SK-N-SH (cell line): ENCODE results near the gene PAEP. TPM values are rescaled to one million over a fixed set of nuclear protein-coding genes. Genes with fewer than 3 reads are reported as not detected.
A peak's percentile ranks its signal among the peaks of the same experiment; 100 is the strongest.

ENCODE experiments used
- CTCF ChIA-PET: fragments of 300-600, 350-600 bp; formaldehyde crosslinking; extraction: SDS; loops from one replicate; lab custom pipeline; 2021; lab: Yijun Ruan, JAX
- POLR2A ChIA-PET: fragments of 350-600 bp; sonication (Branson Sonifier 250); formaldehyde crosslinking; extraction: SDS; loops from one replicate; lab custom pipeline; 2020; ENCODE audit warnings: antibody characterized with exemption, inconsistent platforms; lab: Yijun Ruan, JAX
- DNase-seq: peaks from one replicate; pipeline ENCODE4 v3.0.0; 2012
- H2AFZ ChIP-seq: fragments of 200-600 bp; sonication (generic); 2 replicates; pipeline ENCODE4 v1.8.1; 2016; ENCODE audit warnings: antibody characterized with exemption, mild to moderate bottlenecking, low read depth
- H3F3A ChIP-seq: fragments of 200-600 bp; sonication (generic); replicated peaks from 2 replicates; pipeline ENCODE3; 2016; ENCODE audit warnings: antibody characterized with exemption, mild to moderate bottlenecking; ENCODE audit not compliant: insufficient read depth
- H3K27ac ChIP-seq, 2 experiments: fragments of 200-500 bp in 1 of 2; fragments of 200-600 bp in 1 of 2; sonication (Bioruptor generic) in 1 of 2; sonication (generic), shearing (Covaris generic) in 1 of 2; 2 replicates each; pipeline versions ENCODE4 v1.5.1 to v1.6.1; 2014 to 2016; ENCODE audit warnings: low read depth in 2 of 2, inconsistent platforms in 1 of 2, low read length in 1 of 2, mild to moderate bottlenecking in 1 of 2, mixed read lengths in 1 of 2
- H3K27me3 ChIP-seq: fragments of 200-600 bp; sonication (generic), shearing (Covaris generic); 2 replicates; pipeline ENCODE4 v1.6.1; 2016; ENCODE audit warnings: mixed run types; ENCODE audit not compliant: insufficient read depth
- H3K36me3 ChIP-seq, 2 experiments: fragments of 200-500 bp in 1 of 2; fragments of 200-600 bp in 1 of 2; sonication (Bioruptor generic) in 1 of 2; sonication (generic) in 1 of 2; replicated peaks in 1 of 2; 2 replicates each; pipeline versions ENCODE3 to v1.5.1; 2014 to 2016; ENCODE audit warnings: low read length in 1 of 2, mild to moderate bottlenecking in 1 of 2; ENCODE audit not compliant: insufficient read depth in 2 of 2, control insufficient read depth in 1 of 2
- H3K4me1 ChIP-seq, 2 experiments: fragments of 200-500 bp in 1 of 2; fragments of 200-600 bp in 1 of 2; sonication (Bioruptor generic) in 1 of 2; sonication (generic), shearing (Covaris generic) in 1 of 2; 2 replicates each; pipeline versions ENCODE4 v1.5.1 to v1.6.1; 2014 to 2016; ENCODE audit warnings: low read depth in 1 of 2, low read length in 1 of 2, mixed run types in 1 of 2; ENCODE audit not compliant: insufficient read depth in 2 of 2, control insufficient read depth in 1 of 2
- H3K4me2 ChIP-seq: fragments of 200-600 bp; sonication (generic), shearing (Covaris generic); 2 replicates; pipeline ENCODE4 v1.6.1; 2017; ENCODE audit warnings: mixed run types
- H3K4me3 ChIP-seq, 2 experiments: fragments of 200-500 bp in 1 of 2; fragments of 200-600 bp in 1 of 2; sonication (Bioruptor generic) in 1 of 2; sonication (generic), shearing (Covaris generic) in 1 of 2; 2 replicates each; pipeline versions ENCODE4 v1.5.1 to v1.8.1; 2014 to 2016; ENCODE audit warnings: low read depth in 2 of 2, inconsistent platforms in 1 of 2, low read length in 1 of 2, mild to moderate bottlenecking in 1 of 2, mixed read lengths in 1 of 2, moderate library complexity in 1 of 2
- H3K79me2 ChIP-seq: fragments of 200-600 bp; sonication (generic); 2 replicates; pipeline ENCODE4 v1.8.1; 2017; ENCODE audit warnings: mild to moderate bottlenecking; ENCODE audit not compliant: insufficient read depth
- H3K9ac ChIP-seq: fragments of 200-600 bp; sonication (generic); 2 replicates; pipeline ENCODE4 v1.6.1; 2017; ENCODE audit warnings: mixed run types
- H3K9me2 ChIP-seq: fragments of 200-600 bp; sonication (generic); 2 replicates; pipeline ENCODE4 v1.6.1; 2017; ENCODE audit warnings: mixed run types
- H3K9me3 ChIP-seq: fragments of 200-600 bp; sonication (generic); 2 replicates; pipeline ENCODE4 v1.6.1; 2017; ENCODE audit warnings: mixed run types, mild to moderate bottlenecking, moderate library complexity
- H4K20me1 ChIP-seq: fragments of 200-600 bp; sonication (generic); 2 replicates; pipeline ENCODE4 v1.6.1; 2017; ENCODE audit warnings: mild to moderate bottlenecking, mixed run types; ENCODE audit not compliant: insufficient read depth
- CHD2 ChIP-seq: fragments of 150-350 bp; IDR thresholded peaks from 2 replicates; pipeline ENCODE4 v1.6.1; 2018; ENCODE audit warnings: low read length; ENCODE audit not compliant: partially characterized antibody
- EP300 ChIP-seq, 2 experiments: IDR thresholded peaks; 2 replicates each; pipeline versions ENCODE4 v1.4.0 to v1.6.1; 2012; ENCODE audit warnings: borderline replicate concordance in 1 of 2, low read depth in 1 of 2, low read length in 1 of 2
- FOSL2 ChIP-seq: IDR thresholded peaks from 2 replicates; pipeline ENCODE4 v1.4.0; 2012; ENCODE audit warnings: low read depth, mild to moderate bottlenecking, moderate library complexity, borderline replicate concordance
- GABPA ChIP-seq: IDR thresholded peaks from 2 replicates; pipeline ENCODE4 v1.4.0; 2012; ENCODE audit warnings: low read depth, mild to moderate bottlenecking
- JUND ChIP-seq: IDR thresholded peaks from 2 replicates; pipeline ENCODE4 v1.4.0; 2012
- NRF1 ChIP-seq: IDR thresholded peaks from 2 replicates; pipeline ENCODE4 v1.6.1; 2012; ENCODE audit warnings: low read depth, mild to moderate bottlenecking, low read length
- POLR2AphosphoS5 ChIP-seq: IDR thresholded peaks from 2 replicates; pipeline ENCODE4 v1.6.1; 2012; ENCODE audit warnings: low read depth, low read length
- RAD21 ChIP-seq: IDR thresholded peaks from 2 replicates; pipeline ENCODE4 v1.6.1; 2012; ENCODE audit warnings: mild to moderate bottlenecking, low read length
- RCOR1 ChIP-seq: fragments of 150-350 bp; IDR thresholded peaks from 2 replicates; pipeline ENCODE4 v1.6.1; 2017; ENCODE audit warnings: antibody characterized with exemption, low read length
- RFX5 ChIP-seq: IDR thresholded peaks from 2 replicates; pipeline ENCODE4 v1.6.1; 2012; ENCODE audit warnings: mild to moderate bottlenecking, improper control_type of control experiment, low read length
- SIN3A ChIP-seq: IDR thresholded peaks from 2 replicates; pipeline ENCODE4 v1.6.1; 2012; ENCODE audit warnings: low read depth, mild to moderate bottlenecking, low read length, moderate library complexity, borderline replicate concordance
- WGBS: methylation state at CpG from one replicate; pipeline ENCODE4 v1.1.6; 2017; ENCODE audit warnings: low lambda C conversion rate; 5-methylcytosine and 5-hydroxymethylcytosine counted together
- polyA plus RNA-seq, 3 experiments: library from polyadenylated mRNA; depleted of rRNA; stranded (reverse); fragments of >200 nt; gene quantifications; 2 replicates each; pipeline ENCODE4 v1.2.3, GENCODE V29; 2012
- TF ChIP-seq, protein P1 (sequence below): IDR thresholded peaks from 2 replicates; pipeline ENCODE4 v1.4.0; 2012; ENCODE audit warnings: low read depth, borderline replicate concordance
- TF ChIP-seq, protein P2 (sequence below): fragments of 200-600 bp; sonication (generic); IDR thresholded peaks from 2 replicates; pipeline ENCODE4 v1.6.1; 2017; ENCODE audit warnings: antibody characterized with exemption, mild to moderate bottlenecking, moderate library complexity
- TF ChIP-seq, protein P3 (sequence below): fragments of 150-350 bp; IDR thresholded peaks from 2 replicates; pipeline ENCODE4 v1.6.1; 2017; ENCODE audit warnings: antibody characterized with exemption, low read length, low read depth, borderline replicate concordance
- TF ChIP-seq, protein P4 (sequence below): IDR thresholded peaks from 2 replicates; pipeline ENCODE4; 2012
- TF ChIP-seq, protein P5 (sequence below): IDR thresholded peaks from 2 replicates; pipeline ENCODE4 v1.4.0; 2012; ENCODE audit warnings: low read depth, borderline replicate concordance

Gene PAEP
- polyA plus RNA-seq, 1 of the 3 experiments (the other 2 are of a cell fraction) = 0.08 TPM

DNA sequence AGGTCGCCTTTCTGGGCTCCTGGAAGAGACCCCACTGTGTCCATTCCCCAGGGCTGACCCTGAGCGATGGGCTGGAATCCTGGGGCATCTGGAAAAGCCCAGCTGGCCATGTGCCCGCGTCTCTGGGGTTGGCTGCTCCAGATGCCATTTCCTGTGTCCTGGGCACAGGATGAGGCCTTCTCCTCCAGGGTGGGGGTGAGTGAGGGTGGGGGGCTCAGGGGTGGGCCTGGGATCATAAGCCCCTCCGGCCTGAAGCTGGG lies 30.7 kb downstream of the PAEP start:
- no peaks in the 10 kb centered on the region for H3K9me3 ChIP-seq
- H3K27me3 ChIP-seq = no peaks in the 10 kb centered on the region
- peak; percentile 70 for DNase-seq
- TF ChIP-seq, protein P1, sequence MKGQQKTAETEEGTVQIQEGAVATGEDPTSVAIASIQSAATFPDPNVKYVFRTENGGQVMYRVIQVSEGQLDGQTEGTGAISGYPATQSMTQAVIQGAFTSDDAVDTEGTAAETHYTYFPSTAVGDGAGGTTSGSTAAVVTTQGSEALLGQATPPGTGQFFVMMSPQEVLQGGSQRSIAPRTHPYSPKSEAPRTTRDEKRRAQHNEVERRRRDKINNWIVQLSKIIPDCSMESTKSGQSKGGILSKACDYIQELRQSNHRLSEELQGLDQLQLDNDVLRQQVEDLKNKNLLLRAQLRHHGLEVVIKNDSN = no peak
- no peak for TF ChIP-seq SIN3A
- TF ChIP-seq RFX5 = no peak
- TF ChIP-seq GABPA = no peak
- TF ChIP-seq RCOR1 = no peak
- no peak for TF ChIP-seq FOSL2
- TF ChIP-seq, protein P2, sequence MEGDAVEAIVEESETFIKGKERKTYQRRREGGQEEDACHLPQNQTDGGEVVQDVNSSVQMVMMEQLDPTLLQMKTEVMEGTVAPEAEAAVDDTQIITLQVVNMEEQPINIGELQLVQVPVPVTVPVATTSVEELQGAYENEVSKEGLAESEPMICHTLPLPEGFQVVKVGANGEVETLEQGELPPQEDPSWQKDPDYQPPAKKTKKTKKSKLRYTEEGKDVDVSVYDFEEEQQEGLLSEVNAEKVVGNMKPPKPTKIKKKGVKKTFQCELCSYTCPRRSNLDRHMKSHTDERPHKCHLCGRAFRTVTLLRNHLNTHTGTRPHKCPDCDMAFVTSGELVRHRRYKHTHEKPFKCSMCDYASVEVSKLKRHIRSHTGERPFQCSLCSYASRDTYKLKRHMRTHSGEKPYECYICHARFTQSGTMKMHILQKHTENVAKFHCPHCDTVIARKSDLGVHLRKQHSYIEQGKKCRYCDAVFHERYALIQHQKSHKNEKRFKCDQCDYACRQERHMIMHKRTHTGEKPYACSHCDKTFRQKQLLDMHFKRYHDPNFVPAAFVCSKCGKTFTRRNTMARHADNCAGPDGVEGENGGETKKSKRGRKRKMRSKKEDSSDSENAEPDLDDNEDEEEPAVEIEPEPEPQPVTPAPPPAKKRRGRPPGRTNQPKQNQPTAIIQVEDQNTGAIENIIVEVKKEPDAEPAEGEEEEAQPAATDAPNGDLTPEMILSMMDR = no peak
- TF ChIP-seq, protein P3, sequence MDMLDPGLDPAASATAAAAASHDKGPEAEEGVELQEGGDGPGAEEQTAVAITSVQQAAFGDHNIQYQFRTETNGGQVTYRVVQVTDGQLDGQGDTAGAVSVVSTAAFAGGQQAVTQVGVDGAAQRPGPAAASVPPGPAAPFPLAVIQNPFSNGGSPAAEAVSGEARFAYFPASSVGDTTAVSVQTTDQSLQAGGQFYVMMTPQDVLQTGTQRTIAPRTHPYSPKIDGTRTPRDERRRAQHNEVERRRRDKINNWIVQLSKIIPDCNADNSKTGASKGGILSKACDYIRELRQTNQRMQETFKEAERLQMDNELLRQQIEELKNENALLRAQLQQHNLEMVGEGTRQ = no peak
- H3K36me3 ChIP-seq = no peaks in the 10 kb centered on the region
- H3K4me2 ChIP-seq = no peak overlapping the region
- no peak overlapping the region for H2AFZ ChIP-seq
- no peak overlapping the region for H3K4me3 ChIP-seq
- no peak overlapping the region for H3K27ac ChIP-seq
- H3K9ac ChIP-seq = no peak overlapping the region
- no peaks in the 10 kb centered on the region for H3K9me2 ChIP-seq
- WGBS = 70% methylated on average over 1 of the region's 5 CpGs
- H3K79me2 ChIP-seq = no peaks in the 10 kb centered on the region
- POLR2A ChIA-PET = no interaction called here
- H4K20me1 ChIP-seq = no peaks in the 10 kb centered on the region
- H3K4me1 ChIP-seq = peaks cover 0 to 4% of the 10 kb centered on the region in 2 experiments; a peak in 1 of 4 replicates
- CTCF ChIA-PET = interaction anchor here (0.6 to 3.4 kb wide), 4 partner anchors 9 to 381 kb away, joined by 3 to 19 read pairs (median 6); no protein-coding TSS in a partner anchor
- no peaks in the 10 kb centered on the region for H3F3A ChIP-seq

DNA sequence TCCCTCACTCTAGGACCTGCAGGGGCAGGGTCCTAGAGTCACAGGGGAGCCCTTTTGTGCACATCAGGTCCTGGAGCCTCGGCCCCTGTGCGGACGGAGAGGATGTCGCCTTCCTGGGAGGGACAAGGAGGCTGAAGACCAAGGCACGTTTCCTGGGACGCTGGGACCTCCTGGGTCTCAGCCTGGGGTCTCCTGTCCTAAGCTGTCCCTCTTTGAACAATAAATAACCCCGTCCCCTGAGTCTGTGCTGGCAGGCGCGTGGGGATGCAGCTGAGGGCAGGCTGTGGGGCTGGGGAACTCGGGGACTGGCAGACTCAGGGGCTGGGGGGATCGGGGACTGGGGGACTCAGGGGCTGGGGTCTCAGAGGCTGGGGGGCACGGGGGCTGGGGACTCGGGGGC lies 31.1 kb downstream of the PAEP start:
- WGBS = 63% methylated on average over 3 of the region's 13 CpGs
- Histone ChIP-seq H3K36me3 (no peaks in the 10 kb centered on the region), H3K9me3 (no peaks in the 10 kb centered on the region), H3F3A (no peaks in the 10 kb centered on the region), H3K27me3 (no peaks in the 10 kb centered on the region), H3K9me2 (no peaks in the 10 kb centered on the region), H3K4me3 (no peak overlapping the region), H3K79me2 (no peaks in the 10 kb centered on the region), H3K9ac (no peak overlapping the region), H3K4me2 (no peak overlapping the region), H4K20me1 (no peaks in the 10 kb centered on the region), H3K4me1 (peaks cover 0 to 4% of the 10 kb centered on the region in 2 experiments; a peak in 1 of 4 replicates), H2AFZ (no peak overlapping the region), H3K27ac (no peak overlapping the region; a peak in 1 of 4 replicates)
- ChIA-PET POLR2A (no interaction called here), CTCF (interaction anchor here (0.6 to 3.4 kb wide), 4 partner anchors 9 to 380 kb away, joined by 3 to 19 read pairs (median 6); no protein-coding TSS in a partner anchor)
- no peak for TF ChIP-seq POLR2AphosphoS5
- no peak for TF ChIP-seq JUND
- TF ChIP-seq CHD2 = no peak
- TF ChIP-seq RFX5 = no peak
- TF ChIP-seq EP300 (IDR thresholded peaks at IDR 0.05; ENCODE audit: borderline replicate concordance in 1 of 2, low read depth in 1 of 2, low read length in 1 of 2) = no peak
- no peak for TF ChIP-seq RAD21
- TF ChIP-seq, protein P4, sequence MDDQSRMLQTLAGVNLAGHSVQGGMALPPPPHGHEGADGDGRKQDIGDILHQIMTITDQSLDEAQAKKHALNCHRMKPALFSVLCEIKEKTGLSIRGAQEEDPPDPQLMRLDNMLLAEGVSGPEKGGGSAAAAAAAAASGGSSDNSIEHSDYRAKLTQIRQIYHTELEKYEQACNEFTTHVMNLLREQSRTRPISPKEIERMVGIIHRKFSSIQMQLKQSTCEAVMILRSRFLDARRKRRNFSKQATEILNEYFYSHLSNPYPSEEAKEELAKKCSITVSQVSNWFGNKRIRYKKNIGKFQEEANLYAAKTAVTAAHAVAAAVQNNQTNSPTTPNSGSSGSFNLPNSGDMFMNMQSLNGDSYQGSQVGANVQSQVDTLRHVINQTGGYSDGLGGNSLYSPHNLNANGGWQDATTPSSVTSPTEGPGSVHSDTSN = no peak
- no peak for TF ChIP-seq SIN3A
- TF ChIP-seq, protein P5, sequence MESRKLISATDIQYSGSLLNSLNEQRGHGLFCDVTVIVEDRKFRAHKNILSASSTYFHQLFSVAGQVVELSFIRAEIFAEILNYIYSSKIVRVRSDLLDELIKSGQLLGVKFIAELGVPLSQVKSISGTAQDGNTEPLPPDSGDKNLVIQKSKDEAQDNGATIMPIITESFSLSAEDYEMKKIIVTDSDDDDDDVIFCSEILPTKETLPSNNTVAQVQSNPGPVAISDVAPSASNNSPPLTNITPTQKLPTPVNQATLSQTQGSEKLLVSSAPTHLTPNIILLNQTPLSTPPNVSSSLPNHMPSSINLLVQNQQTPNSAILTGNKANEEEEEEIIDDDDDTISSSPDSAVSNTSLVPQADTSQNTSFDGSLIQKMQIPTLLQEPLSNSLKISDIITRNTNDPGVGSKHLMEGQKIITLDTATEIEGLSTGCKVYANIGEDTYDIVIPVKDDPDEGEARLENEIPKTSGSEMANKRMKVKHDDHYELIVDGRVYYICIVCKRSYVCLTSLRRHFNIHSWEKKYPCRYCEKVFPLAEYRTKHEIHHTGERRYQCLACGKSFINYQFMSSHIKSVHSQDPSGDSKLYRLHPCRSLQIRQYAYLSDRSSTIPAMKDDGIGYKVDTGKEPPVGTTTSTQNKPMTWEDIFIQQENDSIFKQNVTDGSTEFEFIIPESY = no peak
- no peak for TF ChIP-seq NRF1
- no peak for DNase-seq
